OCI-LY3 (cell line): ENCODE measurements around the gene CHD6.

Experiments
- H2AFZ ChIP-seq: fragments of 200-600, 300-600 bp; shearing (Covaris generic); 2 replicates; pipeline ENCODE4 v1.6.0; 2014; ENCODE audit warnings: antibody characterized with exemption, low read depth, low read length
- H3K27ac ChIP-seq: fragments of 200-600, 300-600 bp; sonication (generic); 2 replicates; pipeline ENCODE4 v1.5.1; 2014; ENCODE audit warnings: mild to moderate bottlenecking, low read length, moderate library complexity, mixed read lengths
- H3K27me3 ChIP-seq: fragments of 200-600, 300-600 bp; sonication (generic); 2 replicates; pipeline ENCODE4 v1.6.1; 2014; ENCODE audit warnings: low read depth, low read length, mixed read lengths
- H3K36me3 ChIP-seq: fragments of 200-600, 300-600 bp; sonication (generic); replicated peaks from 2 replicates; pipeline ENCODE3; 2014; ENCODE audit warnings: low read depth, low read length, mixed read lengths
- H3K4me1 ChIP-seq: fragments of 300-600, 200-600 bp; sonication (generic); 2 replicates; pipeline ENCODE4 v1.6.1; 2014; ENCODE audit warnings: low read length, mixed read lengths
- H3K4me2 ChIP-seq: fragments of 200-600, 300-600 bp; sonication (generic); 2 replicates; pipeline ENCODE4 v1.6.1; 2014; ENCODE audit warnings: low read length, mixed read lengths
- H3K4me3 ChIP-seq: fragments of 300-600, 200-600 bp; sonication (generic); 2 replicates; pipeline ENCODE4 v1.5.1; 2014; ENCODE audit warnings: antibody characterized with exemption, mild to moderate bottlenecking, low read length, moderate library complexity
- H3K79me2 ChIP-seq: fragments of 300-600, 200-600 bp; shearing (Covaris generic); 2 replicates; pipeline ENCODE4 v1.6.1; 2014; ENCODE audit warnings: mild to moderate bottlenecking, low read length, mixed read lengths
- H3K9ac ChIP-seq: fragments of 300-600, 200-600 bp; shearing (Covaris generic); 2 replicates; pipeline ENCODE4 v1.6.0; 2014; ENCODE audit warnings: mild to moderate bottlenecking, low read length, moderate library complexity
- H3K9me3 ChIP-seq: fragments of 200-600, 300-600 bp; shearing (Covaris generic); 2 replicates; pipeline ENCODE4 v1.6.1; 2014; ENCODE audit warnings: low read length, mixed read lengths; ENCODE audit not compliant: insufficient read depth
- H4K20me1 ChIP-seq: fragments of 200-600, 300-600 bp; sonication (generic); 2 replicates; pipeline ENCODE4 v1.6.1; 2016; ENCODE audit warnings: low read length, mixed read lengths; ENCODE audit not compliant: insufficient read depth
- CTCF ChIP-seq: fragments of 200-600, 300-600 bp; sonication (generic); IDR thresholded peaks from 2 replicates; pipeline ENCODE4 v1.5.1; 2014; ENCODE audit warnings: antibody characterized with exemption, low read length, low read depth
- EZH2phosphoT487 ChIP-seq: fragments of 200-600 bp; shearing (Covaris generic); IDR thresholded peaks from 2 replicates; pipeline ENCODE4 v1.6.1; 2018; ENCODE audit warnings: antibody characterized with exemption, mixed run types, low read depth

CHD6 gene

GRCh38 chr20:41483553-41483930, 134.6 kb downstream of the CHD6 start:
- H2AFZ ChIP-seq: no peak overlapping the region
- no peaks in the 10 kb centered on the region for H3K27me3 ChIP-seq
- H4K20me1 ChIP-seq: no peaks in the 10 kb centered on the region
- H3K4me3 ChIP-seq: no peak overlapping the region
- H3K4me1 ChIP-seq: peaks cover 8% of the 10 kb centered on the region
- H3K36me3 ChIP-seq: peaks cover 53% of the 10 kb centered on the region
- no peak overlapping the region for H3K9ac ChIP-seq
- no peaks in the 10 kb centered on the region for H3K9me3 ChIP-seq
- H3K4me2 ChIP-seq: no peak overlapping the region
- no peak overlapping the region for H3K27ac ChIP-seq
- no peaks in the 10 kb centered on the region for H3K79me2 ChIP-seq
- TF ChIP-seq EZH2phosphoT487 (no peak), CTCF (no peak)

GRCh38 chr20:41482647-41483552, 135.3 kb downstream of the CHD6 start:
- Histone ChIP-seq H3K4me3 (no peak overlapping the region), H3K27ac (no peak overlapping the region), H3K79me2 (no peaks in the 10 kb centered on the region), H4K20me1 (no peaks in the 10 kb centered on the region), H3K27me3 (no peaks in the 10 kb centered on the region), H3K4me2 (no peak overlapping the region), H3K9me3 (no peaks in the 10 kb centered on the region), H2AFZ (no peak overlapping the region), H3K36me3 (peaks cover 46% of the 10 kb centered on the region), H3K4me1 (peaks cover 8% of the 10 kb centered on the region), H3K9ac (no peak overlapping the region)
- TF ChIP-seq EZH2phosphoT487 (no peak), CTCF (no peak)

GRCh38 chr20:41480054-41480770, 138.0 kb downstream of the CHD6 start:
- H3K27ac ChIP-seq: no peak overlapping the region
- no peaks in the 10 kb centered on the region for H3K79me2 ChIP-seq
- no peaks in the 10 kb centered on the region for H3K27me3 ChIP-seq
- H3K9me3 ChIP-seq: no peaks in the 10 kb centered on the region
- TF ChIP-seq CTCF (no peak), EZH2phosphoT487 (no peak)
- H3K4me2 ChIP-seq: no peak overlapping the region
- no peak overlapping the region for H3K4me3 ChIP-seq
- H3K36me3 ChIP-seq: peaks cover 27% of the 10 kb centered on the region
- H4K20me1 ChIP-seq: no peaks in the 10 kb centered on the region
- no peak overlapping the region for H2AFZ ChIP-seq
- no peak overlapping the region for H3K9ac ChIP-seq
- peaks cover 8% of the 10 kb centered on the region for H3K4me1 ChIP-seq

- Histone ChIP-seq H3K4me2 (no peak overlapping the region), H2AFZ (no peak overlapping the region), H3K79me2 (no peaks in the 10 kb centered on the region), H3K27ac (no peak overlapping the region), H3K4me1 (peaks cover 8% of the 10 kb centered on the region), H3K36me3 (peaks cover 16% of the 10 kb centered on the region), H3K9ac (no peak overlapping the region), H3K4me3 (no peak overlapping the region), H4K20me1 (no peaks in the 10 kb centered on the region), H3K9me3 (no peaks in the 10 kb centered on the region), H3K27me3 (no peaks in the 10 kb centered on the region)
- TF ChIP-seq EZH2phosphoT487: no peak
These were observed 139.1 kb downstream of the CHD6 start for GRCh38 chr20:41479113-41479512.
